ENCODE measurements around the gene NEK1. TPM values are rescaled to one million over a fixed set of nuclear protein-coding genes. Genes with fewer than 3 reads are reported as not detected.
"Not testable (repeated sequence)": the region's sequence is repeated elsewhere in the genome, so short reads cannot be mapped to it uniquely, and the experiment has no call there.

Gene NEK1
- total RNA-seq, 4 donors from 2014 or later = 10.2 to 15.8 (median 12.9) TPM

DNA sequence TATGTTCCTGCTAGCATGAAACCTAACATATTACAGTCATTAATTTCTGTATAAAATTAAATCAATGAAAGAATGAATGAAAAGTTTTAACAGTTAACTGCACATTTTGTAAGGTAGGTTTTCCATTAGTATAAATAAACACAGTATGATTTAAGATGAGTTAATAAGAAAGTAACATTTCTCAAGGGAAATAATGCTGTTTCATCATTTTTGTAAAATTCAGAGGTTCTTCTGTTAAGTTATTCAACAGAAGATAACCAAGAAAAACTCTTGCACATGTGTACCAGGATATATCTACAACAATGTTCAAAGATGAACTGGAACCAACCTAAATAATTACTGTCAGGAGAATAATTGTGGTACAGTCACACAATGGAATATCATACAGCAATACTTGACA lies 88.6 kb downstream of the NEK1 start:
- Histone ChIP-seq H3K27me3 (no peaks in the 10 kb centered on the region), H3K9me3 (no peaks in the 10 kb centered on the region), H3K27ac (replicated peaks in 1 of 4) (no peak overlapping the region), H3K4me1 (no peaks in the 10 kb centered on the region), H3K4me3 (no peak overlapping the region), H3K36me3 (peaks cover 0 to 29% (median 7%) of the 10 kb centered on the region in 4 donors)
- DNase-seq (ENCODE audit: extremely low spot score) = no peak
- no peak for TF ChIP-seq EP300 (IDR thresholded peaks at IDR 0.05)
- TF ChIP-seq CTCF (IDR thresholded peaks at IDR 0.05) = no peak
- TF ChIP-seq POLR2AphosphoS5 (IDR thresholded peaks at IDR 0.05) = no peak
- no peak for TF ChIP-seq POLR2A (IDR thresholded peaks at IDR 0.05; ENCODE audit: low read depth)
- intact Hi-C loops (cut with DNase I) = no loop called here

GRCh38 chr4:169510617-169511016 lies 101.8 kb downstream of the NEK1 start:
- intact Hi-C loops (cut with DNase I) = no loop called here
- no peak overlapping the region for H3K4me3 ChIP-seq
- DNase-seq (ENCODE audit: extremely low spot score) = no peak
- TF ChIP-seq EP300 (IDR thresholded peaks at IDR 0.05) (no peak), POLR2AphosphoS5 (IDR thresholded peaks at IDR 0.05) (no peak), POLR2A (IDR thresholded peaks at IDR 0.05; ENCODE audit: low read depth) (no peak), CTCF (IDR thresholded peaks at IDR 0.05) (no peak)
- no peaks in the 10 kb centered on the region for H3K4me1 ChIP-seq
- H3K27me3 ChIP-seq = no peaks in the 10 kb centered on the region
- peaks cover 8 to 34% (median 18%) of the 10 kb centered on the region in 4 donors for H3K36me3 ChIP-seq
- no peak overlapping the region for H3K27ac ChIP-seq (replicated peaks in 1 of 4)
- H3K9me3 ChIP-seq = no peaks in the 10 kb centered on the region
- 94% methylated on average over 3 of the region's 3 CpGs for WGBS

GRCh38 chr4:169506903-169507302 lies 105.5 kb downstream of the NEK1 start:
- H3K4me1 ChIP-seq = no peaks in the 10 kb centered on the region
- H3K9me3 ChIP-seq = peaks cover 0 to 26% (median 10%) of the 10 kb centered on the region in 4 donors
- no peak overlapping the region for H3K27ac ChIP-seq (replicated peaks in 1 of 4)
- peaks cover 29 to 68% (median 35%) of the 10 kb centered on the region in 4 donors for H3K36me3 ChIP-seq
- intact Hi-C loops (cut with DNase I) = no loop called here
- no peak overlapping the region for H3K4me3 ChIP-seq
- no peak for DNase-seq (ENCODE audit: extremely low spot score)
- 92% methylated on average over 2 of the region's 2 CpGs for WGBS
- H3K27me3 ChIP-seq = no peaks in the 10 kb centered on the region
- TF ChIP-seq CTCF (IDR thresholded peaks at IDR 0.05) (no peak), POLR2A (IDR thresholded peaks at IDR 0.05; ENCODE audit: low read depth) (no peak), EP300 (IDR thresholded peaks at IDR 0.05) (no peak), POLR2AphosphoS5 (IDR thresholded peaks at IDR 0.05) (no peak)

DNA sequence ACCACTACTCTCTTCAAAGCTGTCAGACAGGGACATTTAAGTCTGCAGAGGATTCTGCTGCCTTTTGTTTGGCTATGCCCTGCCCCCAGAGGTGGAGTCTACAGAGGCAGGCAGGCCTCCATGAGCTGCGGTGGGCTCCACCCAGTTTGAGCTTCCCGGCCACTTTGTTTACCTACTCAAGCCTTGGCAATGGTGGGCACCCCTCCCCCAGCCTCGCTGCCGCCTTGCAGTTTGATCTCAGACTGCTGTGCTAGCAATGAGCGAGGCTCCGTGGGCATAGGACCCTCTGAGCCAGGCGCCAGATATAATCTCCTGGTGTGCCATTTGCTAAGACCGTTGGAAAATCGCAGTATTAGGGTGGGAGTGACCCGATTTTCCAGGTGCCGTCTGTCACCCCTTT lies 112.5 kb downstream of the NEK1 start:
- 93% methylated on average over 8 of the region's 11 CpGs for WGBS
- H3K27me3 ChIP-seq; H3K4me3 ChIP-seq; H3K27ac ChIP-seq (replicated peaks in 1 of 4); intact Hi-C loops (cut with DNase I); H3K4me1 ChIP-seq; DNase-seq (ENCODE audit: extremely low spot score): not testable (repeated sequence)
- Histone ChIP-seq H3K9me3 (peaks cover 0 to 27% (median 11%) of the 10 kb centered on the region in 4 donors), H3K36me3 (peaks cover 21 to 42% (median 25%) of the 10 kb centered on the region in 4 donors)

DNA sequence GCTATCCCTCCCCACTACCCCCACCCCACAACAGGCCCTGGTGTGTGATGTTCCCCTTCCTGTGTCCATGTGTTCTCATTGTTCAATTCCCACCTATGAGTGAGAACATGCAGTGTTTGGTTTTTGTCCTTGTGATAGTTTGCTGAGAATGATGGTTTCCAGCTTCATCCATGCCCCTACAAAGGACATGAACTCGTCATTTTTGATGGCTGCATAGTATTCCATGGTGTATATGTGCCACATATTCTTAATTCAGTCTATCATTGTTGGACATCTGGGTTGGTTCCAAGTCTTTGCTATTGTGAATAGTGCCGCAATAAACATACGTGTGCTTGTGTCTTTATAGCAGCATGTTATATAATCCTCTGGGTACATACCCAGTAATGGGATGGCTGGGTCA lies 118.1 kb downstream of the NEK1 start:
- 95% methylated on average over 3 of the region's 3 CpGs for WGBS
- Histone ChIP-seq H3K36me3 (peaks cover 0 to 13% (median 4%) of the 10 kb centered on the region in 4 donors), H3K9me3 (peaks cover 0 to 21% (median 8%) of the 10 kb centered on the region in 4 donors)
- H3K4me1 ChIP-seq; H3K27ac ChIP-seq (replicated peaks in 1 of 4); DNase-seq (ENCODE audit: extremely low spot score); intact Hi-C loops (cut with DNase I); H3K4me3 ChIP-seq; H3K27me3 ChIP-seq: not testable (repeated sequence)

GRCh38 chr4:169493164-169493524 lies 119.2 kb downstream of the NEK1 start:
- Histone ChIP-seq H3K4me3 (no peak overlapping the region), H3K9me3 (peaks cover 0 to 21% (median 8%) of the 10 kb centered on the region in 4 donors), H3K4me1 (no peaks in the 10 kb centered on the region), H3K27me3 (no peaks in the 10 kb centered on the region), H3K27ac (replicated peaks in 1 of 4) (no peak overlapping the region), H3K36me3 (peaks cover 0 to 13% (median 4%) of the 10 kb centered on the region in 4 donors)
- no peak for DNase-seq (ENCODE audit: extremely low spot score)
- intact Hi-C loops (cut with DNase I) = no loop called here
- WGBS = 55% methylated on average over 2 of the region's 2 CpGs
- TF ChIP-seq EP300 (IDR thresholded peaks at IDR 0.05) (no peak), POLR2AphosphoS5 (IDR thresholded peaks at IDR 0.05) (no peak), CTCF (IDR thresholded peaks at IDR 0.05) (no peak), POLR2A (IDR thresholded peaks at IDR 0.05; ENCODE audit: low read depth) (no peak)
